HEK293T (cell line): ENCODE measurements around the gene CALHM3.

ENCODE experiments used
- CTBP1 ChIP-seq: fragments of 450-650 bp; IDR thresholded peaks from 2 replicates; pipeline ENCODE4 v1.6.1; 2016; ENCODE audit warnings: borderline replicate concordance
- FOXK2 ChIP-seq: fragments of 450-650 bp; IDR thresholded peaks from 2 replicates; pipeline ENCODE4 v1.6.1; 2016; ENCODE audit warnings: mild to moderate bottlenecking
- FOXM1 ChIP-seq: fragments of 450-650 bp; IDR thresholded peaks from 2 replicates; pipeline ENCODE4 v1.6.1; 2017; ENCODE audit warnings: mild to moderate bottlenecking, borderline replicate concordance
- L3MBTL2 ChIP-seq: fragments of 450-650 bp; conservative IDR thresholded peaks from 2 replicates; pipeline ENCODE4 v1.6.1; 2016; ENCODE audit warnings: mild to moderate bottlenecking
- NFRKB ChIP-seq: fragments of 450-650 bp; IDR thresholded peaks from 2 replicates; pipeline ENCODE4 v1.6.1; 2016; ENCODE audit warnings: mild to moderate bottlenecking, moderate library complexity
- PKNOX1 ChIP-seq: fragments of 450-650 bp; IDR thresholded peaks from 2 replicates; pipeline ENCODE4 v1.6.1; 2016
- TARDBP ChIP-seq: fragments of 450-650 bp; IDR thresholded peaks from 2 replicates; pipeline ENCODE4 v1.6.1; 2016

GRCh38 chr10:103525901-103526300 is 46.9 kb upstream of the CALHM3 start:
- no peak for TF ChIP-seq TARDBP
- TF ChIP-seq NFRKB: no peak
- no peak for TF ChIP-seq CTBP1
- no peak for TF ChIP-seq FOXM1
- TF ChIP-seq FOXK2: no peak
- TF ChIP-seq PKNOX1: no peak
- no peak for TF ChIP-seq L3MBTL2
